CD14-positive monocyte (primary cell): ENCODE results near the gene SH3YL1. TPM values are rescaled to one million over a fixed set of nuclear protein-coding genes. Genes with fewer than 3 reads are reported as not detected.

ENCODE experiments used
- DNase-seq, 3 donors: peaks; one replicate each; pipeline ENCODE4 v3.0.0-alpha.2; 2011 to 2022
- H2AFZ ChIP-seq: 2 replicates; pipeline ENCODE4 v1.6.0; 2012; ENCODE audit warnings: mild to moderate bottlenecking, low read depth, low read length, inconsistent platforms; ENCODE audit not compliant: insufficient read depth, poor library complexity, severe bottlenecking
- H3K27ac ChIP-seq, 2 donors: 1 replicate in 1 of 2; 2 replicates in 1 of 2; pipeline ENCODE4 v1.5.1; 2012 to 2013; ENCODE audit warnings: low read length in 2 of 2, control low read depth in 1 of 2, inconsistent platforms in 1 of 2, low read depth in 1 of 2, mild to moderate bottlenecking in 1 of 2
- H3K27me3 ChIP-seq, 2 donors: one replicate each; pipeline versions ENCODE4 v1.6.0 to v1.6.1; 2011 to 2013; ENCODE audit warnings: low read length in 2 of 2; ENCODE audit not compliant: control insufficient read depth in 2 of 2, insufficient read depth in 2 of 2
- H3K36me3 ChIP-seq, 2 donors: replicated peaks in 1 of 2; 1 replicate in 1 of 2; 2 replicates in 1 of 2; pipeline versions ENCODE4 v1.5.1 to v1.6.1; 2012 to 2013; ENCODE audit warnings: low read length in 2 of 2, control low read depth in 1 of 2, inconsistent platforms in 1 of 2, mild to moderate bottlenecking in 1 of 2; ENCODE audit not compliant: insufficient read depth in 2 of 2, control insufficient read depth in 1 of 2
- H3K4me1 ChIP-seq, 2 donors: 1 replicate in 1 of 2; 2 replicates in 1 of 2; pipeline versions ENCODE4 v1.5.1 to v1.6.1; 2012 to 2013; ENCODE audit warnings: low read length in 2 of 2, control low read depth in 1 of 2, inconsistent platforms in 1 of 2, mild to moderate bottlenecking in 1 of 2, moderate library complexity in 1 of 2; ENCODE audit not compliant: insufficient read depth in 2 of 2, control insufficient read depth in 1 of 2
- H3K4me2 ChIP-seq: replicated peaks from 2 replicates; pipeline ENCODE3; 2012; ENCODE audit warnings: low read length, moderate library complexity, mild to moderate bottlenecking; ENCODE audit not compliant: poor library complexity, severe bottlenecking; ENCODE audit errors: extremely low read depth
- H3K4me3 ChIP-seq, 3 experiments: fragments of 200-600 bp in 1 of 3; sonication (generic) in 1 of 3; replicated peaks in 1 of 3; 1 replicate in 2 of 3; 2 replicates in 1 of 3; pipeline ENCODE4 v1.5.1; 2011 to 2013; ENCODE audit warnings: low read length in 3 of 3, mild to moderate bottlenecking in 3 of 3, control low read depth in 2 of 3, low read depth in 2 of 3, inconsistent platforms in 1 of 3, moderate library complexity in 1 of 3
- H3K79me2 ChIP-seq: 2 replicates; pipeline ENCODE4 v1.6.0; 2012; ENCODE audit warnings: mild to moderate bottlenecking, control low read depth, inconsistent platforms, low read length, moderate library complexity; ENCODE audit not compliant: insufficient read depth
- H3K9ac ChIP-seq: 2 replicates; pipeline ENCODE4 v1.6.0; 2017; ENCODE audit warnings: low read length, mild to moderate bottlenecking; ENCODE audit not compliant: insufficient read depth, poor library complexity, severe bottlenecking
- H3K9me3 ChIP-seq, 2 donors: replicated peaks in 1 of 2; 1 replicate in 1 of 2; 2 replicates in 1 of 2; pipeline versions ENCODE4 v1.5.1 to v1.6.1; 2012 to 2013; ENCODE audit warnings: low read length in 2 of 2, control low read depth in 1 of 2; ENCODE audit not compliant: control insufficient read depth in 1 of 2, insufficient read depth in 1 of 2
- H4K20me1 ChIP-seq: 2 replicates; pipeline ENCODE4 v1.6.0; 2012; ENCODE audit warnings: mild to moderate bottlenecking, low read length, control low read depth, moderate library complexity; ENCODE audit not compliant: insufficient read depth
- H3K27ac Mint-ChIP-seq, 7 donors: one replicate each; pipeline ENCODE4 v1.8.0; 2020; ENCODE audit warnings: mild to moderate bottlenecking in 7 of 7, mixed read lengths in 7 of 7, moderate library complexity in 6 of 7, inconsistent platforms in 2 of 7
- H3K27me3 Mint-ChIP-seq, 3 donors: one replicate each; pipeline ENCODE4 v1.8.0; 2021 to 2022; ENCODE audit warnings: low read depth in 3 of 3, mild to moderate bottlenecking in 3 of 3, mixed read lengths in 3 of 3, moderate library complexity in 3 of 3, inconsistent platforms in 1 of 3
- H3K36me3 Mint-ChIP-seq, 2 donors: one replicate each; pipeline ENCODE4 v1.8.0; 2020; ENCODE audit warnings: mixed read lengths in 2 of 2, inconsistent platforms in 1 of 2, mild to moderate bottlenecking in 1 of 2
- H3K4me1 Mint-ChIP-seq: one replicate; pipeline ENCODE4 v1.8.0; 2020; ENCODE audit warnings: mild to moderate bottlenecking, mixed read lengths
- H3K4me3 Mint-ChIP-seq, 2 donors: one replicate each; pipeline ENCODE4 v1.8.0; 2020; ENCODE audit warnings: mild to moderate bottlenecking in 2 of 2, mixed read lengths in 2 of 2, moderate library complexity in 1 of 2
- H3K9me3 Mint-ChIP-seq, 7 donors: one replicate each; pipeline ENCODE4 v1.8.0; 2020 to 2022; ENCODE audit warnings: mixed read lengths in 7 of 7, mild to moderate bottlenecking in 6 of 7, moderate library complexity in 6 of 7, inconsistent platforms in 2 of 7
- CTCF ChIP-seq: fragments of 200-600 bp; IDR thresholded peaks from one replicate; pipeline ENCODE4 v1.8.0; 2022; ENCODE audit warnings: antibody characterized with exemption, mild to moderate bottlenecking
- WGBS: methylation state at CpG from one replicate; pipeline ENCODE4 v1.1.5; 2013; ENCODE audit warnings: missing lambda C conversion rate; ENCODE audit not compliant: insufficient coverage; 5-methylcytosine and 5-hydroxymethylcytosine counted together
- intact Hi-C, 2 donors: fragments of 100-400 bp; cut with micrococcal nuclease; formaldehyde crosslinking; loops; one replicate each; pipeline versions ENCODE4 v1.15.0 to v1.15.1; 2023
- polyA plus RNA-seq, 3 donors: library from polyadenylated mRNA; depleted of rRNA in 1 of 3; unstranded in 2 of 3; stranded (reverse) in 1 of 3; fragments of 300-500 nt in 2 of 3; fragments of >200 nt in 1 of 3; fragmentation: Illumina TruSeq in 2 of 3; gene quantifications; 1 replicate in 2 of 3; 2 replicates in 1 of 3; pipeline ENCODE4 v1.2.3, GENCODE V29; 2012 to 2021

The SH3YL1 gene
- polyA plus RNA-seq, 3 donors: 2.4 to 11.7 (median 4.0) TPM

DNA sequence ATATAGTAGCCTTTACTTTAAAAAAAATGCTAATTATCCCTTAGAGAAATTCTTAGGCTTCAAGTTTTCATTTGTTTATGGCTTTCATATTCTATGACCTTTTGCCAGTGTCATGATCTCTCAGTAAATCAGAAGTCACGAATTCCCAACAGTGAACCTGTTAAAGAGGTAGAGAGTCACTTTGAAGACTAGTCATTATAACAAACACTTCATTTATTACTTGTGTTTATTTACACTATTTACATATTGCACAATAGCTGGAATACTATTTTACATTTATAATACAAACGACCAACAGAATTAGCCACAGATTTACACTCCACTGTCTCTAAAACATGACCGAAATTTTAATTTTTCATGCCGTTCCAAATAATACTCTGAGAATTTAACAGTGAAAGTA is 15.5 kb upstream of the SH3YL1 start:
- H2AFZ ChIP-seq: no peak overlapping the region
- Mint-ChIP-seq H3K9me3 (no peaks in the 10 kb centered on the region), H3K4me3 (no peak overlapping the region), H3K4me1 (peaks cover 4% of the 10 kb centered on the region), H3K27me3 (peaks cover 0 to under 1% (median 0%) of the 10 kb centered on the region in 3 donors), H3K27ac (no peak overlapping the region), H3K36me3 (peaks cover 73 to 74% of the 10 kb centered on the region in 2 donors)
- peaks cover 18% of the 10 kb centered on the region for H4K20me1 ChIP-seq
- H3K79me2 ChIP-seq: peaks cover 11% of the 10 kb centered on the region
- H3K4me3 ChIP-seq: no peak overlapping the region
- no peaks in the 10 kb centered on the region for H3K4me1 ChIP-seq
- H3K9ac ChIP-seq: no peak overlapping the region
- TF ChIP-seq CTCF: no peak
- intact Hi-C loops: no loop called here
- no peak overlapping the region for H3K4me2 ChIP-seq
- H3K27ac ChIP-seq: no peak overlapping the region
- no peaks in the 10 kb centered on the region for H3K27me3 ChIP-seq
- DNase-seq: no peak
- H3K9me3 ChIP-seq: no peaks in the 10 kb centered on the region
- WGBS: no CpG with 5 or more reads among the region's 4 CpGs
- peaks cover 67 to 79% of the 10 kb centered on the region in 2 donors for H3K36me3 ChIP-seq

DNA sequence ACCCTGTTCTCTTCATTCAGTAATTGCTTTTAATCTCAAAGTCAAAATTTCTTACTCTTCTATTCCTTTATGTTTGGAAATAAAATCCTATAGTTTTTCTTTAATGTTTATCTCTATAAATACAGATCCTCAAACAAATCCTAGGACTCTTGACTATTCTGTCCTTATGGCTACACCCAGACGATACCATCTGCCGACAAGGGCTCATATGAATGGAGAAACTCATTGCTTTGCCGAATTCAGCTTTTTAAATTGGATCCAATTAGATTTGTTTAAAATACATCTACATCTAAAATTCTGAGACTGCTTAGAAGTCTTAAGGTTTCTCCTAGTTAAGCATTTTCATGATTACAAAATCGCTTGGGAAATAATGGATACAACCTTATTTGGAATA is 15.1 kb upstream of the SH3YL1 start:
- Histone ChIP-seq H3K4me1 (no peaks in the 10 kb centered on the region), H4K20me1 (peaks cover 20% of the 10 kb centered on the region), H3K27ac (no peak overlapping the region), H3K4me2 (no peak overlapping the region), H2AFZ (no peak overlapping the region), H3K79me2 (peaks cover 11% of the 10 kb centered on the region), H3K36me3 (peaks cover 69 to 83% of the 10 kb centered on the region in 2 donors), H3K9ac (no peak overlapping the region), H3K4me3 (no peak overlapping the region), H3K9me3 (no peaks in the 10 kb centered on the region), H3K27me3 (no peaks in the 10 kb centered on the region)
- no peak for TF ChIP-seq CTCF
- no peaks in the 10 kb centered on the region for H3K27me3 Mint-ChIP-seq
- peaks cover 4% of the 10 kb centered on the region for H3K4me1 Mint-ChIP-seq
- DNase-seq: no peak
- WGBS: no CpG with 5 or more reads among the region's 4 CpGs
- H3K4me3 Mint-ChIP-seq: no peak overlapping the region
- H3K27ac Mint-ChIP-seq: no peak overlapping the region
- H3K9me3 Mint-ChIP-seq: no peaks in the 10 kb centered on the region
- intact Hi-C loops: no loop called here
- peaks cover 74 to 77% of the 10 kb centered on the region in 2 donors for H3K36me3 Mint-ChIP-seq
